Amygdala (tissue), 56 donors: Measurements from ENCODE around the gene TMEM119.
"Not testable (repeated sequence)": the region's sequence is repeated elsewhere in the genome, so short reads cannot be mapped to it uniquely, and the experiment has no call there.

Source experiments
- DNase-seq, 56 donors: peaks; one replicate each; lab custom pipeline; 2025; lab: John Stamatoyannopoulos, UW

The TMEM119 gene

DNA sequence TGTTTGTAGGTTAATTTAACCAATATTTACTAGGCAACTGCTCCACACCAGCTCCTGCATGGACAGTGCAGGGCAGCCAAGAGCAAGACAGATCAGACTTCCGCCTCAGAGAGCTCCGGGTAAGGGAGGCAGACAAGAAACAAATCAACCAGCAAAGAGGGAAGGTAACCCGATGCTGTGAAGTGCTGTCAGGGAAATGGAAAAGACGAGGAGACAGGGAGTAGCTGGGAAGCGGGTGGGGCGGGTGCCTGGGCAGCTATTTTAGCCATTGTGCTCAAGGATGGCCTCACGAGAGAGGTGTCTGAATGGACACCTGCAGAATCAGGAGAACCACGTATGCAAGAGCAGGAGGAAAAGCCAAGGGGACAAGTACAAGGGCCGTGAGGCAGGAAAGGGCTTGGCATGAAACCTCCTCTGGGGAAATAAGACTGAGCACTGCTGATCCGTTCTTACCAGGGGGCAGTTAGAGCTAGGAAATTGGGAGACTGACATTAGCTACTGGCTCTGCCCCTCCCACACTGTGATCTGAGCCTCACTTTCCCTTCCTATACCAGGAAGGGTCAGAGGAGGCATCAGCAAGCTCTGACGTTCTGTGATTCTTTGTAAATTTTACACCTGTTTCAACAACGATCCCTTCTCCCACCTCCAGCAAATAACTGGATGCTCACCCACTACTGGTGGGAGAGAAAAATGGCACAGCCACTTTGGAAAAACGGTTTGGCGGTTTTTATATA lies 6.5 kb upstream of the TMEM119 start:
- DNase-seq = no peak

DNA sequence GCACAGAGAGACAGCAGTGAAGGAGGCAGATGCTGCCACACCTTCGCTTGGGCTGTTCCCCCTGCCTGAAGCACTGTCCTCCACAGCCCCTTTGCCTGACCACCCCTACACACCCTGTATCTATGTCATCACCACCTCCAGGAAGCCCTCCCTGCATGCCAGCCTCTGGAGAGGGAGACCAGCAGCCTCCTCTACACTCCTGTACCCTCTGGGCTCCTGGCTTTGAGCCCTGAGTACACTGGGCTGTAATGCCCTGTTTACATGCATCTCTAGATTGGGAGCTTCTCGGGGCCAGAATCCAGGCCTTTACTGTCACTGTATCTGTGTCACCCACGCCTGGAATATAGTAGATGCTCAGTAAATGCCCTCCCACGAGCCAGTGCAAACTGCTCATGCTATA lies 5.9 kb upstream of the TMEM119 start:
- DNase-seq = no peak

DNA sequence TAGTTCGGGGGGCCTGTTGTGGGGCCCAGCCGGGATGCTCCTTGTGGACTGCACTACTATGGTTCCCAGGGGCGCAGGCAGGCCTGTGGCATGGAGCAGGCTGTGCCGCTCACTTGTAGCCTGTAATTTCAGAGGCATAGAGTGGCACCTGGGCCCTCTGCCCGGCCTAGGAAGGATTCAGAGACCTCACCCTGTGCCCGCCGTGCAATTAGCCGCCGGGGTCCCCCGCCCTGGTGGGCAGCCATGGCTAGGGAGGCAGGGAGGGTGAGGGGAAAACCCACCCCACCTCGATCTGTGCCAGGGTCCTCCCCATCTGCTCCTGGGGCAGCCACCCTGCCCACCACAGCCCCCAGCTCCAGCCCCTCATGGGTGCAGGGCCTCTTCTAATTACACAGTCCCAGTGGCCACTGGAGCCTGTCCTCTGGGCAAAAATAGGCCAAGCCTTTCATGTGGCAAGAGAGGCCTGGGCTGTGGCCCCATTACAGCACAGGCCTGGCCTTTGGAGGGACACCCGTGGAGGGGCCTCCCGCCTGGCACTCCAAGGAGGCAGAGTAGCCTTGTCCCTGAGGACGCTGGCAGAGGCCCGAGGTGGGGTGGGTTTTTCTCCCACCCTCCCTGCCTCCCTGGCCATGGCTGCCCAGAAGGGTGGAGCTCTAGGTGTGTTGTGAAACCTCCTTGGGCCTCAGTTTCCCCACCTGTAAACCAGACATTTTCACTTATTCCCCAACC lies 5.3 kb upstream of the TMEM119 start:
- no peak for DNase-seq

DNA sequence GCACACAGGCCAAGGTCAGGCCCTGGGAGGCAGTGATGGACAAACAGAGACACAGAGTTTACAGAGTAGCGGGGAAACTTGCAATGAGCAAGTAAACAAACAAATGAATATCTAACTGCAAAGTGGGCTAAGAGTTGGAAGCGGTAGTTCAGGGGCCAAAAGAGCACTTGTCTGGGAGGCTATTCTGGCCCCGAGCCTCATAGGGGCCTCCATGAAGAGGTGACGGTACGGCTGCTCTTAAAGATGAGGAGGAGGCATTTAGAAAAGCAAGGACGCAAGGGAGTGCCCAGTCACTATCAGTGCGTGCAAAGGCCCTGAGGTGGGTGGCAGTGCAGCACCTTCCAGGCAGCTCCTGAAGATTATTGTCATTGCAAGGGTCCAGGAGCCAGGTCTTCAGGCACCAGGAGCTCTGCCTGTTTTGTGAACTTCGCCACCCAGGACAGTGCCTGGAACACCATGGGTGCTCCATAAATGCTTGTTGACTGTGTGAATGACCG lies 4.4 kb upstream of the TMEM119 start:
- no peak for DNase-seq

DNA sequence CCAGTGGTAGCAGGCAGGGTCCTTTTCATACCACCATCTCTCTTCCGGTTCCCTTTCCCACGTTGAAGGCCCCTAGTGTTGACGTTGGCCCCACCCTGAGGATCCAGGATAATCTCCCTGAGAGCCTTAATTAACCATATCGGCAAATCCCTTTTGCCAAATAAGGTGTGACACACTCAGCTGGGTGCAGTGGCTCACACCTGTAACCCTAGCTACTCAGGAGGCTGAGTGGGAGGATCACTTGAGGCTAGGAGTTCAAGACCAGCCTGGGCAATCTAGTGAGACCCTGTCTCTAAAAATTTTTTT lies 2.8 kb upstream of the TMEM119 start:
- DNase-seq = no peak

DNA sequence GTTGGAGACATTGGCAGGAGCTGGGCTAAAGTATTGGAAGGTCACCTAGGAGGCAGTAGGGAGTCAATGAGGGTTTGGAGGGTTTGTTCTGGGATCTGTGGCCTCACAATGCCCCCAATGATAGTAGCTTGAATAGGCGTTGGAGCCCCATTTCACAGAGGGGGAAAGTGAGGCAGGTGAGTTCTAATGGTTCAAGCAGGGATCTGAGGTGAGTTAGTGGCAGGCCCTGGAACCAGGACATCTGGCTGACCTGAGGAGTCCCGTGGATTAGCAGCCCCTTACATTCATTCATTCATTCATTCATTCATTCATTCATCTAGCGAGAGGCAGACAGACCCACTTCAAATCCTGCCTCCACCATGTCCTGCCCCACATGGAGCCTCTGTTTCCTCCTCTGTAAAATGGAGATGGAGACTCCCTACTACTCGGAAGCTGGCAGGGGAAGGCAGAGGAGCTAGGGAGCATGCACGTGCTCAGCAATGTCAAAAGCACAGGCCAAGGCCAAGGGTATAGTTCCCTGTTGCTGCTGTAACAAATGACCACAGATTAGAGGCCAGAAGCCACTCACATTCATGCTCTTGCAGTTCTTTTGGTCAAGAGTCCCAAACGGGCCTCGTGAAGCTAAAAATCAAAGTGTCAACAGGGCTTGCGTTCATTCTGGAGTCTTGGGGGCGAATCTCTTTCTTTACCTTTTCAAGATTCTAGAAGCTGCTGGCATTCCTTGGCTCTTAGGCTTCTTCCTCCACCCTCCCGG lies 2.2 kb upstream of the TMEM119 start:
- no peak for DNase-seq

DNA sequence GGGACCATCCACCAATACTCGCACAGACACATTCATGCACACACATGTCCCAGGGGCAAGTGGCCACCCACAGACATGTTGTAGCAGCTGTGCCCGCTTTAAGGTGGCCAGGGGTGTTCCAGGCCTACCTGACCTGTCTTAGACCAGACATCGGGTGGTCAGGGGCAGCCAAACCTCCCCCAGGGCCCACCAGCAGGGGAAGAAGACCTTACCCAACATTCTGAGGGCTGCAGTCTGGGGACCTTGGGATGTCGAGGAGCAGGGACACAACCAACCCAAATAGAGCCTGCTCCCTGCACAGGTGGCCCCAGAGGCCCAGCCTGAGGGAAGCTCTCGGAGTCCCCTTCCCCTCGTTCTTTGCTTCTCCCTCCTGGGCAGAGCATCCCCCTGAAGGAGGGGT lies 1.7 kb upstream of the TMEM119 start:
- DNase-seq = no peak

DNA sequence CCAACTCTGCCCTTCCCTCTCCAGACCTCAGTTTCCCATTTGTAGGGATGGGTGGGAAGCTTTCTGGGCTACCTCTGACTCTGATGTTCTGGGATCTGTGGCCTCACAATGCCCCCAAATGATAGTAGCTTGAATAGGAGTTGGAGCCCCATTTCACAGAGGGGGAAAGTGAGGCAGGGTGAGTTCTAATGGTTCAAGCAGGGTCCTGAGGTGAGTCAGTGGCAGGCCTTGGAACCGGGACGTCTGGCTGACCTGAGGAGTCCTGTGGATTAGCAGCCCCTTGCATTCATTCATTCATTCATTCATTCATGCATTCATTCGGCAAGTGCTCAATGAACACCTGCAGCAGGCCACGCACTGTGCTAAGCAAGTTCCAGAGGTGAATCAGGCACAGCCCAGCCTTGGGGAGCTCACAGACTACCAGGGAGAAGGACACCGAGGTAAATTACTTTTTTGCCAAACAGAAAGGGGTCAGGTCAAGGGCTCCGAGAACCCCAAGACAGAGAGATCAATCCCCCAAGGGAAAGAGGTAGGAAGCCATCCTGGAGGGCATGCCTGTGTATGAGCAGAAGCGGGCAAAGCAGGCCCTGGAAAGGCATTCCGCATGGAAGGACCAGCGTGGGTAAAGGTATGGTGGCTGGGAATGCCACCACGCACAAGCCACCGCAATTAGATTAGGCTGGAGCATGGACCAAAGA lies 818 bp upstream of the TMEM119 start:
- DNase-seq = no peak

DNA sequence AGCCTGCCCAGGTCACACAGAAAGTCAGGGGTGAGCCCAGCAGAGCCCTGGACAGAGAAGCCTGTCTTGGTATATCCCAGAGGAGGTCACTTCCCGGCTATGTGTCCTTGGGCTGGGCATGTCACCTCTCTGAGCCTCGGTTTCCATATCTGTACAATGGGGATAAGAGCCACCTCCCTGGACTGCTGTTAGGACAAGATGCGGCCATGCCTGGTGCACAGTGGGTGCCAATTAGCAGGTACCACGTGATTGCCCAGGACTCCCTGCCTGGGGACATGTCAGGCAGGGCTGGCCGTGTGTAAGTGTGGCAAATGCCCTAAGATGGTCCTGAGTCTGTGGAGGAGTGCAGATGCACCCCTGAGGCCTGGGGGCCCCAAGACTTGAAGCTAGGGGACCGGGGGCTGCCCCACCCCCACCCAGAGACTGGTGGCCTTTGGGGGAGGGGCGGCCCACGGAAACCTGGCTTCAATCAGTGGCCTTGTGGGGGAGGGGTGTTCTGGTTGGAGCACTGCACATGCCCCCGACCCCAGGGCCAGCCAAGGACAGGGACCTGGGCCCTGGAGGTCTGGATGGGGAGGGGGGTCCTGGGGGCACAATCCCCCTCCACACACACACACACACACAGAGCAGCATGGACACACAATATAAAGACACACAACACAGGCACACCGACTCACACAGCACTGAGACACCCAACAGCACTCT lies 878 bp downstream of the TMEM119 start:
- DNase-seq = no peak

DNA sequence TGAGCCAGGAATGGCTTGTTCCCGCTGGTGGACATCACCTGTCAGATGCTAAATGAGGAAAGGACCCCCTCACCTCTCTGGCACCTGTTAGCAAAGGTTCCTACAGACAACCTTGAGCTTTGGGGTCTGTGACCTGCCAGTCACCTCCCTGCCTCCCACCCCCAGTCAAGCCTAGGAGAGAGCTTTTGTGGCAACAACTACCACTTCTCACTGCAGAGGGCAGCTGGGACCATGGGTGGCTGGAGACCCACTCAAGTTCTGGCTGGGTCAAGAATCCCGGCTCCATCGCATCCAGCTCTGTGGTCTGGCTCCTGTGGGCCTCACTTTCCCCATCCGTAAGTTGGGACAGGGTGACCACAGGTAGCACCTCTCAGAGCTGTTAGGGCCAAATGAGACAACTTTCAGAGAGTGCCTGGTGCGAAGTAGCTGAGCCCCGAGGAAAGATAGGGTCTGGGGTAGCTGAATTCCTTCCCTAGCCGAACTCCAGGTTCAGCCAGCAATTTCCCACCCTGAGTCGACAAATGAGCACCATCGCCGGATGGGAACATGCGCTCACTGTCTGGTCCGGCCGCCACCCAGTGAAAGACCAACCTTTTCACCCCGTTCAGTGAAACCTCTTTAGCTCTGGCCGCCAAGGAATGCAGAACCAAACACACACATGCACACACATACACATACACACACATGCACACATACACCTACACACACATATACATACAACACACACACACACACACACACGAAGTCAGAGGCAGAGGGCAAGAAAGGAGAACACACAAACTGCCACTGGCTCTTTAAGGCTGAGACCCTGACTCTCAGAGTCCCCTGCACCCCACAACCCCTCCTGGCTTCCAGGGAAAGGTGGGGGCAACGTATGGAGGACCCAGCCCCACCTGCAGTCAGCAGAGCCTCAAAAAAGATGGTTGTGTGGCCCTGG lies 1.9 kb downstream of the TMEM119 start:
- no peak for DNase-seq

DNA sequence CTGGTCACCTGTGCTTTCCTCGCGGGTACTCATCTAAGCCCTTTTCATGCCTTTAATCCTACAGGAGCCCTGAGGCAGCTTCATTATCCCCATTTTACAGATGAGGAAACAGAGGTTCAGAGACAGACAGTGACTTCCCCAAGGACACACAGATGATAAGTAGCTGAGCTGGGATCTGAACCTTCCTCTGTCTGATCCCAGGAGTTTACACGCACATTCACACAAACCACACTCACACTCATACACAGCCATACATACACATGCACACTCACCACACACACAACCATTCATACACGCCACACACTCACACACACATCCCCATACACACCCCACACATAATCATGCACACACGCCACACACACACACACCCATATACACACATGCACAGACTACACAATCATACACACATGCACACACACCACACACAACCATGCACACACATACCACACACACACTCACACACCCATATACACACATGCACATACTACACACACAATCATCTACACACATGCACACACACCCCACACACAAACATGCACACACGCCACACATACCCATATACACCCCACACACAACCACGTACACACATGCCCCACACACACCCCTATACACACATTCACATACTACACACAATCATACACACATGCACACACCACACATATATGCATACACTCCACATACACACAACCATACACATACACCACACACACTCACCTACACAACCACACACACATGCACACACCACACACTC lies 2.7 kb downstream of the TMEM119 start:
- no peak for DNase-seq

DNA sequence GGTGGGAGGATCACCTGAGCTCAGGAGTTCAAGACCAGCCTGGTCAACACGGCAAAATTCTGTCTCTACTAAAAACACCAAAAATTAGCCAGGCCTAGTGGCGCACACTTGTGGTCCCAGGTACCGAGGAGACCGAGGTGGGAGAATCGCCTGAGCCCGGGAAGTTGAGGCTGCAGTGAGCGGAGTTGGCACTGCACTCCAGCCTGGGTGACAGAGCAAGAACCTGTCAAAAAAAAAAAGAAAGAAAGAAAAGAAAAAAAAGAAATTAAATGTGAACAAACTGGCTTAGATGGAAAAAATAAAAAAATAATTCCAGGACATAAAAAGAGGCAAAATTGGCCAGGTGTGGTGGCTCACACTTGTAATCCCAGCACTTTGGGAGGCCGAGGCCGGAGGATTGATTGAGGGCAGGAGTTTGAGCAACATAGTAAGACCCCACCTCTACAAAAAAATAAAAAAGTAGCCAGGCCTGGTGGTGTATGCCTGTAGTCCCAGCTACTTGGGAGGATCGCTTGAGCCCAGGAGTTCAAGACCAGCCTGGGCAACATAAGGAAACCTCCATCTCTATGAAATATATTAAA lies 3.5 kb downstream of the TMEM119 start:
- DNase-seq = no peak

DNA sequence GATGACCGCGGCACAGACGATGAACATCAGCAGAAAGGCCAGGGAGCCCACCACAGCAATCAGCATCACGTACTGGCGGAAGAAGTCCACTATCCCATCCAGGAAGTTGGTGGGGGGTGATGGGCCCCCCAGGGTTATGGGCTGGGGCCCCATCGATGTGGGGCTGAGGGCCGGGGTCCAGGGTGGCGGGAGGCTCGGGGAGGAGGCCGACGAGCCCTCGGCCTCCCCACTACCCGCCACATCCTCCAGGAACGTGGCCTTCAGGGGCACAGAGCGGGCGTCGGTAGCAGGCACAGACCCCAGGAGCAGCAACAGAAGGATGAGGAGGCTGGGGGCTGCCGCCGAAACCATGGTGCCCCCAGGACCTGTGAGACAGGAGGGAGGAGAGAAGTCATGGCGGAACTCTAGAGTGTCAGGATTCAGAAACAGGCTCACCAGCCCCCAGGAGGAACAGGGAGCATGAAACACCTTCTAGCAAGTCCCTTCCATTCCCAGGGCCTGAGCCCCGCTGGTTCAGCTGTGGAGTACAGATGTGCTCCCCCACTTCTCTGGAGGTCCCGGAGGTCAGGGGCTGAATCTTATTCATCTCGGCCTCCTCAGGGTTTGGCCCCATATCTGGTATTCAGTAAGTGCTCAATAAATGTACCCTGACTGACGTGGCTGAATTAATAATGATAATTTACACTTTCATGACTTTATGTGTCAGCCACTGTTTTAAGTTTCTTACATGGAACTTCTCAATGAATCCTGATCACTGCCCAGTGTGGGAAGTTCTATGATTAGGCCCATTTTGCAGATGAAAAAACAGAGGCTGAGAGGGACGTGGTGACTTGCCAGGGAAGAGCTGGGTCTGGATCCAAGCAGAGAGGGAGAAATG lies 5.6 kb downstream of the TMEM119 start:
- no peak for DNase-seq

DNA sequence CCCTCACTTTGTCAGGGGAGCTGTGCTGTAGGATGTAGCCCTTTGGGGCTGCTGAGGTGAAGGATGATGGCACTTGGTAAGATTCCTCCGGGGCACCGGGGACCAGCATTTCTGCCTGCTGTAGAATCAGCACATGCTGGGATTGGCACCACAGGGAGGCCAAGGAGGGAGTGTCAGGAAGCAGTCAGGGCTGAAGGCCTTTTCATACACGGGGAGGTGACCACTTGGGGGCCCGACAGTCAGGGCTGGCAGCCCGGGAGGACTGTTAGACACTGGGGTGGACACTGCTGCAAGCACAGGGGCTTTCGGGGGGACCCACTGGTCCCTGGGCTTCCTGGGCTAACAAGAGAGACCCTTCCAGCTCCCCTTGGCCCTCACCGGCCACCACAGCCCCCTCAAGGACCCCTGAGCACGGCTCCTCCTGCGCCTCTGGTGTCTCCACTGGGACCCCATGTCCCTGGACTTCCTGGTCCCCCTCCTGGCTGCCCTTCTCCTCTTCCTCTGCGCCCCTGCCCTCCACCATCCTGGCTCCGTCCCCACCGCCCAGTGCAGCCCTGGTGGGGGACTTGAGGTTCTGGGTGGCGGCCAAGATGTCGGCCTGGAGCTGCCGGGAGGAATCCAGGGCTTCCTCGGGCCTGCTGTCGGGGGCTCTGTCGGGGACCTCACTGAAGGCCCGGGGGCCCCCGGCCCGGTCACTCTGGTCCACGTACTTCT lies 6.5 kb downstream of the TMEM119 start:
- DNase-seq = no peak

DNA sequence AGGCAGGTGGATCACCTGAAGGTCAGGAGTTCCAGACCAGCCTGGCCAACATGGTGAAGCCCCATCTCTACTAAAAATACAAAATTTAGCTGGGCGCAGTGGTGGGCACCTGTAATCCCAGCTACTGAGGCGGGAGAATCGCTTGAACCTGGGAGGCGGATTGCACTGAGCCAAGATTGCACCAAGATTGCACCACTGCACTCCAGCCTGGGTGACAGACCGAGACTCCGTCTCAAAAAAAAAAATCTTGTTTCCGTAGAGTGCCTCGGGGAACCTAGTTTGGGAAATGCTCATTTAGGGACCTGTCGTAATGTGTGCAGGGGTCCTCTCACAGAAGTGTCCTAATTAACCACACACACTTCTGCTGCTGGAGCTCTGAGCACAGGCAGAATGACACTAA lies 7.4 kb downstream of the TMEM119 start:
- DNase-seq = not testable (repeated sequence)

DNA sequence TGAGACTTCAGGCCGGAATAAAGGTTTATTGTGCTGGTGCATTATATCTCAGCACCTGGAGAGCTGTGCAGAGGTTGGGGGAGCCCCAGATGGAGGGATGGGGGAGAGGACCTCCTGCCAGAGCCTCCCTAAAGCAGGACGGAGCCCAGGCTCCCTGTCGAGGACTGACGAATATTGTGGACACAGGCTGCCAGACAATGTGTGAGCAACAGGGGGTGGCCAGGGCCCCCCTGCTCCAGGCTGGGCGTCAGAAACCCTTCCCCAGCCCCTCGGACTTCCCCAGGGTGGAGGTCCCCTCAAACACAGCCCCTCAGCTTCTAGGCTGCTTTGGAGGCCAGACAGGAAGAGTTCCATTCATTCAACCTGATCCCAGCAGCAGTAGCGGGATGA lies 8.0 kb downstream of the TMEM119 start:
- no peak for DNase-seq
